SU-DHL-6 (cell line): Measurements from ENCODE around the gene MYO15B.

ENCODE experiments used
- H2AFZ ChIP-seq: fragments of 200-600 bp; sonication (generic); 2 replicates; pipeline ENCODE4 v1.6.1; 2014; ENCODE audit warnings: low read depth, mild to moderate bottlenecking, moderate library complexity, mixed read lengths, antibody characterized with exemption, low read length; ENCODE audit not compliant: severe bottlenecking
- H3F3A ChIP-seq: fragments of 200-600 bp; shearing (Covaris generic); 2 replicates; pipeline ENCODE4 v1.6.0; 2016; ENCODE audit warnings: antibody characterized with exemption, mild to moderate bottlenecking; ENCODE audit not compliant: insufficient read depth
- H3K27ac ChIP-seq: fragments of 200-600 bp; sonication (generic); 2 replicates; pipeline ENCODE4 v1.5.1; 2016; ENCODE audit warnings: low read depth, mild to moderate bottlenecking, low read length, moderate library complexity, mixed read lengths
- H3K27me3 ChIP-seq: fragments of 200-600 bp; sonication (generic), shearing (Covaris generic); 2 replicates; pipeline ENCODE4 v1.6.0; 2014; ENCODE audit warnings: mild to moderate bottlenecking, low read length
- H3K36me3 ChIP-seq: fragments of 200-600 bp; sonication (generic); 2 replicates; pipeline ENCODE4 v1.6.1; 2014; ENCODE audit warnings: mild to moderate bottlenecking, low read length, mixed read lengths
- H3K4me2 ChIP-seq: fragments of 300-600, 200-600 bp; shearing (Covaris generic), sonication (generic); 2 replicates; pipeline ENCODE4 v1.6.0; 2014; ENCODE audit warnings: low read length, low read depth, mild to moderate bottlenecking; ENCODE audit not compliant: poor library complexity, severe bottlenecking
- H3K4me3 ChIP-seq: fragments of 200-600 bp; sonication (generic); 2 replicates; pipeline ENCODE4 v1.5.1; 2014; ENCODE audit warnings: antibody characterized with exemption, low read length, mild to moderate bottlenecking, mixed read lengths; ENCODE audit not compliant: insufficient read depth, poor library complexity, severe bottlenecking
- H3K79me2 ChIP-seq: fragments of 200-600 bp; sonication (generic); 2 replicates; pipeline ENCODE4 v1.6.1; 2014; ENCODE audit warnings: mild to moderate bottlenecking, low read length, moderate library complexity; ENCODE audit not compliant: insufficient read depth
- H3K9ac ChIP-seq: fragments of 200-600 bp; sonication (generic); 2 replicates; pipeline ENCODE4 v1.7.0; 2014; ENCODE audit warnings: mild to moderate bottlenecking, low read length
- H3K9me2 ChIP-seq: fragments of 200-600 bp; sonication (generic); replicated peaks from 2 replicates; pipeline ENCODE4 v1.6.1; 2014; ENCODE audit warnings: low read length; ENCODE audit not compliant: insufficient read depth
- H3K9me3 ChIP-seq: fragments of 200-600 bp; sonication (generic); 2 replicates; pipeline ENCODE4 v1.6.1; 2014; ENCODE audit warnings: low read length, mixed read lengths; ENCODE audit not compliant: insufficient read depth
- H4K20me1 ChIP-seq: fragments of 200-600 bp; sonication (generic); 2 replicates; pipeline ENCODE4 v1.6.1; 2014; ENCODE audit warnings: low read depth, mild to moderate bottlenecking, antibody characterized with exemption, low read length, moderate library complexity, mixed read lengths
- EZH2phosphoT487 ChIP-seq: fragments of 200-600 bp; sonication (generic), shearing (Covaris generic); conservative IDR thresholded peaks from 2 replicates; pipeline ENCODE4 v1.6.1; 2018; ENCODE audit warnings: mild to moderate bottlenecking, antibody characterized with exemption, low read length, moderate library complexity, mixed read lengths
- TF ChIP-seq, protein P1 (sequence below): fragments of 200-600 bp; sonication (generic); IDR thresholded peaks from one replicate; pipeline ENCODE4 v1.5.1; 2017; ENCODE audit warnings: antibody characterized with exemption, mild to moderate bottlenecking, low read length, moderate library complexity; ENCODE audit not compliant: insufficient read depth, poor library complexity, severe bottlenecking

MYO15B gene

DNA sequence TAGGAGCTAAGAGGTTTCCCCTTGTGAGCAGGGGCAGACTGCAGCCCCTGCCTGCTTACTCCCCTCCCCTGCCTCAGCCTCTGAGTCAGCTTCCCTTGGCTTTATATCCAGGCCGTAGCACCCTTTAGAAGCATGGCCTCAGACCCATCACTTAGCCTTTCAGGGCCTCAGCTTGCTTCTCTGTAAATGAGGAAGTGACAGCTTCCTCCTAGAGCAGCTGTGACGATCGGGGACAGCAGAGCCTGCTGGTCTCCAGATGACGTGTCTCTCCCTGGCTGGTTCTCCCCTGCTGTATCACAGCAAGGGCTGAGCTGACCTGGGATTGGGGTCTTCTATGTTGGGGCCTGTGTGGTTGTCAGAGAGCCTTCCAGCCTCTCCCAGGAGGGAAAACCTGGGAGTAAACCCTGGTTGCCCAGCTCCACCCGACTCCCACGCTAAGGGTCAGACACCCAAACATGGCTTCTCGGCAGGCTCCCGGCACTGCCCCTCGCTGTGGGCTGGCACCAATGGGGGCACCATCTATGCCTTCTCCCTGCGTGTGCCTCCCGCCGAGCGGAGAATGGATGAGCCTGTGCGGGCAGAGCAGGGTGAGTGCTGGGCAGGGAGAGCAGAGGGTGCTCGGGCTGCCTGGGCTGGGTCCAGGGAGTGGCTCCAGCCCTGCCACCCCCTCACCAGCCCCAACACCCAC, 16.3 kb upstream of the MYO15B start:
- Histone ChIP-seq H4K20me1 (no peaks in the 10 kb centered on the region), H3F3A (no peaks in the 10 kb centered on the region), H2AFZ (peak overlapping the region; percentile 84), H3K36me3 (no peaks in the 10 kb centered on the region), H3K79me2 (no peaks in the 10 kb centered on the region), H3K4me3 (no peak overlapping the region), H3K27ac (no peak overlapping the region), H3K9me3 (no peaks in the 10 kb centered on the region), H3K4me2 (peak overlapping the region; percentile 42), H3K9ac (peak overlapping the region; percentile 37; the same call in 1 of the 2 replicates), H3K9me2 (no peaks in the 10 kb centered on the region), H3K27me3 (no peaks in the 10 kb centered on the region)
- TF ChIP-seq, protein P1, sequence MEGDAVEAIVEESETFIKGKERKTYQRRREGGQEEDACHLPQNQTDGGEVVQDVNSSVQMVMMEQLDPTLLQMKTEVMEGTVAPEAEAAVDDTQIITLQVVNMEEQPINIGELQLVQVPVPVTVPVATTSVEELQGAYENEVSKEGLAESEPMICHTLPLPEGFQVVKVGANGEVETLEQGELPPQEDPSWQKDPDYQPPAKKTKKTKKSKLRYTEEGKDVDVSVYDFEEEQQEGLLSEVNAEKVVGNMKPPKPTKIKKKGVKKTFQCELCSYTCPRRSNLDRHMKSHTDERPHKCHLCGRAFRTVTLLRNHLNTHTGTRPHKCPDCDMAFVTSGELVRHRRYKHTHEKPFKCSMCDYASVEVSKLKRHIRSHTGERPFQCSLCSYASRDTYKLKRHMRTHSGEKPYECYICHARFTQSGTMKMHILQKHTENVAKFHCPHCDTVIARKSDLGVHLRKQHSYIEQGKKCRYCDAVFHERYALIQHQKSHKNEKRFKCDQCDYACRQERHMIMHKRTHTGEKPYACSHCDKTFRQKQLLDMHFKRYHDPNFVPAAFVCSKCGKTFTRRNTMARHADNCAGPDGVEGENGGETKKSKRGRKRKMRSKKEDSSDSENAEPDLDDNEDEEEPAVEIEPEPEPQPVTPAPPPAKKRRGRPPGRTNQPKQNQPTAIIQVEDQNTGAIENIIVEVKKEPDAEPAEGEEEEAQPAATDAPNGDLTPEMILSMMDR = no peak
- TF ChIP-seq EZH2phosphoT487 = no peak

DNA sequence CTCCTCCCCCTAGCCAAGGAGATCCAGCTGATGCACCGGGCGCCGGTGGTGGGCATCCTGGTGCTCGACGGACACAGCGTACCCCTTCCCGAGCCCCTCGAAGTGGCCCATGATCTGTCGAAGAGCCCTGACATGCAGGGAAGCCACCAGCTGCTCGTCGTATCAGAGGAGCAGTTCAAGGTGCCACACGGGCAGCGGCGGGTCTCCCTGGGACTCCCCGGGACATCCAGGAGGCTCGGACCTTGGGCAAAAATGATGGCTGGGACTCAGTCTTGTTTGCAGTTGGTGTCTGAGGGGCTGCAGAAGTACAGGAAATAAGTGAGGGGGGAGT, 15.8 kb upstream of the MYO15B start:
- Histone ChIP-seq H3K79me2 (no peaks in the 10 kb centered on the region), H3F3A (no peaks in the 10 kb centered on the region), H3K4me3 (no peak overlapping the region), H3K9me2 (no peaks in the 10 kb centered on the region), H4K20me1 (no peaks in the 10 kb centered on the region), H3K9me3 (no peaks in the 10 kb centered on the region), H2AFZ (no peak overlapping the region), H3K9ac (no peak overlapping the region), H3K4me2 (no peak overlapping the region), H3K36me3 (no peaks in the 10 kb centered on the region), H3K27me3 (no peaks in the 10 kb centered on the region), H3K27ac (no peak overlapping the region)
- no peak for TF ChIP-seq EZH2phosphoT487
- TF ChIP-seq, protein P1 = no peak

DNA sequence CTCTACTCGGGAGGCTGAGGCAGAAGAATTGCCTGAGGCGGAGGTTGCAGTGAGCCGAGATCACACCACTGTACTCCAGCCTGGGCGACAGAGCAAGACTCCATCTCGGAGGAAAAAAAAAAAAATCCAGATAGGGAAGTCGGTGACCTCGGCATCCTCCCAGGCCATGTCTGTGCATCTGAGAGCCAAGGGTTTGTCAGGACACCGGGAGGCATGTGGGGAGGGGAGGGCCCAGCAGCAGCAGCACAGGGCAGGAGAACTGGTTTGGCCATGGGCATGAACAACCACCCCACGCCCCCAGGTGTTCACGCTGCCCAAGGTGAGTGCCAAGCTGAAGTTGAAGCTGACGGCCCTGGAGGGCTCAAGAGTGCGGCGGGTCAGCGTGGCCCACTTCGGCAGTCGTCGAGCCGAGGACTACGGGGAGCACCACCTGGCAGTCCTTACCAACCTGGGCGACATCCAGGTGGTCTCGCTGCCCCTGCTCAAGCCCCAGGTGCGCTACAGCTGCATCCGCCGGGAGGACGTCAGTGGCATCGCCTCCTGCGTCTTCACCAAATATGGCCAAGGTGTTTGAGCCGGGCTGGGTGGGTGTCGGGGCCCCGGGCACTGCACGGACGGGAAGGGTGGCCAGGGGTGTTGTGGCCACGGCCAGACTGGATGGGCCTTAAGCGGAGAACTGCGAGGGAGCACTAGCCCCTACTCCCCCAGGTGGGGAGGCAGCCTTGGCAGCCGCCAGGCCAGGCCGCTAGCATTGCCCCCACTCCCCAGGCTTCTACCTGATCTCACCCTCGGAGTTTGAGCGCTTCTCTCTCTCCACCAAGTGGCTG, 14.7 kb upstream of the MYO15B start:
- TF ChIP-seq EZH2phosphoT487 = no peak
- TF ChIP-seq, protein P1 = no peak

More for the DNA sequence above, 14.7 kb upstream of the MYO15B start:
- H3K9me2 ChIP-seq = no peaks in the 10 kb centered on the region
- no peaks in the 10 kb centered on the region for H3F3A ChIP-seq
- no peak overlapping the region for H3K4me2 ChIP-seq
- no peak overlapping the region for H3K27ac ChIP-seq
- no peak overlapping the region for H3K9ac ChIP-seq
- H3K9me3 ChIP-seq = no peaks in the 10 kb centered on the region
- H4K20me1 ChIP-seq = no peaks in the 10 kb centered on the region
- no peaks in the 10 kb centered on the region for H3K36me3 ChIP-seq
- H3K27me3 ChIP-seq = no peaks in the 10 kb centered on the region
- H2AFZ ChIP-seq = no peak overlapping the region
- H3K4me3 ChIP-seq = no peak overlapping the region
- H3K79me2 ChIP-seq = no peaks in the 10 kb centered on the region
